ENCODE data around the gene DNAH10.

GRCh38 chr12:123767613-123768012 lies 5.5 kb downstream of the DNAH10 start:
- TF ChIP-seq EP300 (IDR thresholded peaks at IDR 0.05; ENCODE audit: low read depth) (no peak), CTCF (IDR thresholded peaks at IDR 0.05) (no peak)
